ENCODE results near the gene ZDHHC7. TPM values are rescaled to one million over a fixed set of nuclear protein-coding genes. Genes with fewer than 3 reads are reported as not detected.

Gene ZDHHC7
- total RNA-seq, 1 experiment from 2014 or later = 109 TPM

DNA sequence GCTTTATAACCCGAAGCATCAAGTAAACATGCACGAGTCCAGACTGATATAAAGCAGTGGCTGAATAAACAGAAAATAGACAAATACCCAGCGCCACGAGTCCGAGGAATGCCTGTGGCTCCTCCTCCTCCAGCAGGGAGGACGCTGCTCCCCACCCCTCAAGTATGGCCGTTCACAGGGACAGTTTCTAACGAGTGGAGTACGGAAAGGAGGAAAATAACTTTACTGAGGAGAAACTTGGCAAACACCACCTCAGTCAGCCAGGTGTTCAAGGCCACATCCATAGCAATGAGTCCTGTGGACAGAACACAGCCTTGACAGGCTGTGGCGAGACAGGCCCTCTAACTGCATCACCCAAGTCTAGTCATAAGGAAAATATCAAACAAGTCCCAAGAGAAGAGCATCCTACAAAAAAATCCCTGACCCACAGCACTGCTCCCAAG, 9.2 kb downstream of the ZDHHC7 start:
- Mint-ChIP-seq H3K36me3 (ENCODE audit: insufficient read depth, unreplicated experiment) (peaks cover 64% of the 10 kb centered on the region), H3K9me3 (ENCODE audit: low read depth, unreplicated experiment) (no peaks in the 10 kb centered on the region), H3K4me3 (ENCODE audit: low read depth, unreplicated experiment) (peak overlapping the region; percentile 63), H3K27me3 (ENCODE audit: unreplicated experiment) (no peaks in the 10 kb centered on the region), H3K27ac (ENCODE audit: unreplicated experiment) (peak overlapping the region; percentile 94), H3K4me1 (ENCODE audit: low read depth, unreplicated experiment) (peaks cover 84% of the 10 kb centered on the region)
- CTCF ChIA-PET = no interaction called here
- BruUV-seq (replicated peaks) = no TSS peak
- intact Hi-C loops (cut with micrococcal nuclease; ENCODE audit: unreplicated experiment) = no loop called here
- TF ChIP-seq, protein P1, sequence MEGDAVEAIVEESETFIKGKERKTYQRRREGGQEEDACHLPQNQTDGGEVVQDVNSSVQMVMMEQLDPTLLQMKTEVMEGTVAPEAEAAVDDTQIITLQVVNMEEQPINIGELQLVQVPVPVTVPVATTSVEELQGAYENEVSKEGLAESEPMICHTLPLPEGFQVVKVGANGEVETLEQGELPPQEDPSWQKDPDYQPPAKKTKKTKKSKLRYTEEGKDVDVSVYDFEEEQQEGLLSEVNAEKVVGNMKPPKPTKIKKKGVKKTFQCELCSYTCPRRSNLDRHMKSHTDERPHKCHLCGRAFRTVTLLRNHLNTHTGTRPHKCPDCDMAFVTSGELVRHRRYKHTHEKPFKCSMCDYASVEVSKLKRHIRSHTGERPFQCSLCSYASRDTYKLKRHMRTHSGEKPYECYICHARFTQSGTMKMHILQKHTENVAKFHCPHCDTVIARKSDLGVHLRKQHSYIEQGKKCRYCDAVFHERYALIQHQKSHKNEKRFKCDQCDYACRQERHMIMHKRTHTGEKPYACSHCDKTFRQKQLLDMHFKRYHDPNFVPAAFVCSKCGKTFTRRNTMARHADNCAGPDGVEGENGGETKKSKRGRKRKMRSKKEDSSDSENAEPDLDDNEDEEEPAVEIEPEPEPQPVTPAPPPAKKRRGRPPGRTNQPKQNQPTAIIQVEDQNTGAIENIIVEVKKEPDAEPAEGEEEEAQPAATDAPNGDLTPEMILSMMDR (IDR thresholded peaks at IDR 0.05; ENCODE audit: unreplicated experiment) = no peak
- no peak for DNase-seq

DNA sequence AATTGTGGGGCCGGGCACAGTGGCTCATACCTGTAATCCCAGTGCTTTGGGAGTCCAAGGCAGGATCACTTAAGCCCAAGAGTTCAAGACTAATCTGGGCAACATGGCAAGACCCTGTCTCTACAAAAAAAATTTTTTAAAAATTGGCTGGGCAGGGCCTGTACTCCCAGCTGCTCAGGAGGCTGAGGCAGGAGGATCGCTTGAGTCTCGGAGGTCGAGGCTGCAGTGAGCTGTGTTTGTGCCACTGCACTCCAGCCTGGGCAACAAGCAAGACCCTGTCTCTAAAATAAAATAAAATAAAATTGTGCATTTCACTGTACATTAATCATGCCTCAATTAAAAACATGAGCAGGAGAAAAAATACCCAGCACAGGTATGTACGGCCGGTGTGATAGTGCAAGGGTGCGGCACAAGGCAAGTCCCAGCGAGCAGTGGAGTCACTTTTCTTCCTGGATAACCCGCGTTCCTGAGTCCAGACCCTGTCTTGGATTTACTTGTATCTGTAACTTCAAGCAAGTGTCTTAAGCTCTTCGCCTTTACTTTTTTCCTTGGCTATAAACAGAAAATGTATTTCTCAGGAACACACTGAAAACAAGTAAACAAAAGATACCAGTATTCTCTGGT, 11.4 kb downstream of the ZDHHC7 start:
- DNase-seq = no peak
- H3K9me3 Mint-ChIP-seq (ENCODE audit: low read depth, unreplicated experiment) = no peaks in the 10 kb centered on the region
- CTCF ChIA-PET = interaction anchor here (0.6 kb wide), 1 partner anchor 27 kb away, joined by 3 read pairs; no protein-coding TSS in a partner anchor
- TF ChIP-seq, protein P1 (IDR thresholded peaks at IDR 0.05; ENCODE audit: unreplicated experiment) = no peak
- peaks cover 73% of the 10 kb centered on the region for H3K36me3 Mint-ChIP-seq (ENCODE audit: insufficient read depth, unreplicated experiment)
- peak overlapping the region; percentile 79 for H3K27ac Mint-ChIP-seq (ENCODE audit: unreplicated experiment)
- BruUV-seq (replicated peaks) = no TSS peak
- peak overlapping the region; percentile 52 for H3K4me3 Mint-ChIP-seq (ENCODE audit: low read depth, unreplicated experiment)
- no peaks in the 10 kb centered on the region for H3K27me3 Mint-ChIP-seq (ENCODE audit: unreplicated experiment)
- peaks cover 84% of the 10 kb centered on the region for H3K4me1 Mint-ChIP-seq (ENCODE audit: low read depth, unreplicated experiment)
- intact Hi-C loops (cut with micrococcal nuclease; ENCODE audit: unreplicated experiment) = no loop called here

DNA sequence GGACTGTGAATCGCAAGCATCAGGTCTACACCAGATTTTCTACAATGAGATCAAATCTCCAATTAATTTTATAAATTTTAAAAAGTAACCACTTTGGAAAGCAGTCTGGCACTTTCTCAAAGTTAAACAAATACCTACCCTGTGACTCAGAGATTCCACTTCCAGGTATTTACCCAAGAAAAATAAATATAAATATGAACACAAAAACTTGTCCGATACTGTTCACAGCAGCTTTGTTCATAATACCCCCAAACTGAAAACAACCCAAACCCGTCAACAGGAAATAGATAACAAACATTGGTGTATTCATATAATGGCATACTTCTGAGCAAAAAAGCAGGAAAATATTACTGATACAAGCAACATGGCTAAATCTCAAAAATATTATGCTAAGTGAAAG, 12.1 kb downstream of the ZDHHC7 start:
- DNase-seq = no peak
- Mint-ChIP-seq H3K4me1 (ENCODE audit: low read depth, unreplicated experiment) (peaks cover 84% of the 10 kb centered on the region), H3K27ac (ENCODE audit: unreplicated experiment) (peak overlapping the region; percentile 79), H3K4me3 (ENCODE audit: low read depth, unreplicated experiment) (peak overlapping the region; percentile 52), H3K36me3 (ENCODE audit: insufficient read depth, unreplicated experiment) (peaks cover 75% of the 10 kb centered on the region), H3K27me3 (ENCODE audit: unreplicated experiment) (no peaks in the 10 kb centered on the region), H3K9me3 (ENCODE audit: low read depth, unreplicated experiment) (no peaks in the 10 kb centered on the region)
- CTCF ChIA-PET = interaction anchor here (0.6 to 1.4 kb wide), 3 partner anchors 9 to 562 kb away, joined by 3 read pairs; no protein-coding TSS in a partner anchor
- no TSS peak for BruUV-seq (replicated peaks)
- TF ChIP-seq, protein P1 (IDR thresholded peaks at IDR 0.05; ENCODE audit: unreplicated experiment) = no peak
- intact Hi-C loops (cut with micrococcal nuclease; ENCODE audit: unreplicated experiment) = no loop called here

DNA sequence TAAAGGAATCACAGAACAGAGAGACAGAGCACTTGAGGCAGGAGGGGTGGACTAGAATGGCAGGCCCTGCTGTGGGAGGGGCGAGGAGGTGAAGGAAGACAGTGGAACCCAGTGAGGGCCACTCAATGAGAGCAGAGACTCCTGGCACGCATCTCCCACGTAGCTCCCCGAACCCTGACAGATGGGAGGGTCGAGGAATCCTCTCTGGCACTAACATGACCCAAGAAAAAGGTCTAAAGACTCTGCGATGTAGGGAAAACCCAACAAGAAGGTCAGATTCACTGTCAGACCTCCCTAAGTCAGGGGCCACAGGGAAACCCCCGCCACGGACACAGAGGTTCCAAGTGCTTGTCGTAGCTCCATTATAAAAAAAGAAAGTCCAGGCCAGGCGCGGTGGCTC, 15.0 kb downstream of the ZDHHC7 start:
- TF ChIP-seq, protein P1 (IDR thresholded peaks at IDR 0.05; ENCODE audit: unreplicated experiment) = no peak
- H3K27ac Mint-ChIP-seq (ENCODE audit: unreplicated experiment) = peak overlapping the region; percentile 95
- peak overlapping the region; percentile 46 for H3K4me3 Mint-ChIP-seq (ENCODE audit: low read depth, unreplicated experiment)
- DNase-seq = no peak
- H3K4me1 Mint-ChIP-seq (ENCODE audit: low read depth, unreplicated experiment) = peaks cover 83% of the 10 kb centered on the region
- no peaks in the 10 kb centered on the region for H3K9me3 Mint-ChIP-seq (ENCODE audit: low read depth, unreplicated experiment)
- BruUV-seq (replicated peaks) = no TSS peak
- H3K27me3 Mint-ChIP-seq (ENCODE audit: unreplicated experiment) = no peaks in the 10 kb centered on the region
- intact Hi-C loops (cut with micrococcal nuclease; ENCODE audit: unreplicated experiment) = no loop called here
- CTCF ChIA-PET = interaction anchor here (1.2 kb wide), 1 partner anchor 9 kb away, joined by 4 read pairs; no protein-coding TSS in a partner anchor
- peaks cover 88% of the 10 kb centered on the region for H3K36me3 Mint-ChIP-seq (ENCODE audit: insufficient read depth, unreplicated experiment)

All from Calu3 (cell line).